Trophoblast cell (in vitro differentiated cells and primary cell): ENCODE measurements around the gene IL6.

Source experiments
- DNase-seq, 2 donors: peaks; one replicate each; pipeline ENCODE4 v3.0.0-alpha.2; 2016
- H2AFZ ChIP-seq: 2 replicates; pipeline ENCODE4 v1.6.1; 2013; ENCODE audit warnings: low read length, moderate library complexity, mild to moderate bottlenecking; ENCODE audit not compliant: insufficient read depth, poor library complexity
- H2AK5ac ChIP-seq: 2 replicates; pipeline ENCODE4 v1.6.1; 2013; ENCODE audit warnings: mild to moderate bottlenecking, low read length
- H2BK120ac ChIP-seq: 2 replicates; pipeline ENCODE4 v1.6.1; 2013; ENCODE audit warnings: low read length, mild to moderate bottlenecking, moderate library complexity; ENCODE audit not compliant: insufficient read depth, poor library complexity
- H2BK12ac ChIP-seq: 2 replicates; pipeline ENCODE4 v1.6.1; 2013; ENCODE audit warnings: mild to moderate bottlenecking, low read length, moderate library complexity
- H2BK5ac ChIP-seq: 2 replicates; pipeline ENCODE4 v1.6.1; 2013; ENCODE audit warnings: low read length, low read depth, moderate library complexity, mild to moderate bottlenecking; ENCODE audit not compliant: poor library complexity
- H3K14ac ChIP-seq: 2 replicates; pipeline ENCODE4 v1.6.1; 2013; ENCODE audit warnings: mild to moderate bottlenecking, low read length
- H3K18ac ChIP-seq: 2 replicates; pipeline ENCODE4 v1.6.1; 2013; ENCODE audit warnings: mild to moderate bottlenecking, low read length
- H3K23ac ChIP-seq: 2 replicates; pipeline ENCODE4 v1.6.1; 2013; ENCODE audit warnings: low read length
- H3K27ac ChIP-seq: 2 replicates; pipeline ENCODE4 v1.5.1; 2013; ENCODE audit warnings: low read depth, mild to moderate bottlenecking, inconsistent platforms, low read length, moderate library complexity
- H3K27me3 ChIP-seq: 2 replicates; pipeline ENCODE4 v1.6.1; 2013; ENCODE audit warnings: inconsistent platforms, mild to moderate bottlenecking, low read length, moderate library complexity; ENCODE audit not compliant: insufficient read depth
- H3K36me3 ChIP-seq, 2 experiments: 1 replicate in 1 of 2; 2 replicates in 1 of 2; pipeline ENCODE4 v1.6.1; 2013; ENCODE audit warnings: low read length in 2 of 2, mild to moderate bottlenecking in 2 of 2, moderate library complexity in 1 of 2; ENCODE audit not compliant: insufficient read depth in 2 of 2, control insufficient read depth in 1 of 2
- H3K4ac ChIP-seq: 2 replicates; pipeline ENCODE4 v1.6.1; 2013; ENCODE audit warnings: low read depth, mild to moderate bottlenecking, low read length, moderate library complexity
- H3K4me1 ChIP-seq, 2 experiments: 1 replicate in 1 of 2; 2 replicates in 1 of 2; pipeline ENCODE4 v1.6.1; 2013; ENCODE audit warnings: low read length in 2 of 2, mild to moderate bottlenecking in 2 of 2, moderate library complexity in 1 of 2; ENCODE audit not compliant: insufficient read depth in 2 of 2, control insufficient read depth in 1 of 2
- H3K4me2 ChIP-seq: 2 replicates; pipeline ENCODE4 v1.6.1; 2013; ENCODE audit warnings: inconsistent platforms, mild to moderate bottlenecking, low read length, moderate library complexity
- H3K4me3 ChIP-seq: 2 replicates; pipeline ENCODE4 v1.5.1; 2013; ENCODE audit warnings: mild to moderate bottlenecking, low read depth, low read length, inconsistent platforms
- H3K79me1 ChIP-seq: one replicate; pipeline ENCODE4 v1.6.1; 2013; ENCODE audit warnings: low read length
- H3K79me2 ChIP-seq: 2 replicates; pipeline ENCODE4 v1.6.1; 2013; ENCODE audit warnings: low read length, mild to moderate bottlenecking; ENCODE audit not compliant: control insufficient read depth, insufficient read depth, poor library complexity
- H3K9ac ChIP-seq: 2 replicates; pipeline ENCODE4 v1.6.1; 2013; ENCODE audit warnings: mild to moderate bottlenecking, low read length
- H3K9me3 ChIP-seq: 2 replicates; pipeline ENCODE4 v1.6.1; 2013; ENCODE audit warnings: low read depth, mild to moderate bottlenecking, control low read depth, inconsistent platforms, low read length; ENCODE audit not compliant: insufficient read depth
- H4K12ac ChIP-seq: 2 replicates; pipeline ENCODE4 v1.6.1; 2013; ENCODE audit warnings: low read depth, mild to moderate bottlenecking, low read length, moderate library complexity
- H4K8ac ChIP-seq: 2 replicates; pipeline ENCODE4 v1.6.1; 2013; ENCODE audit warnings: low read depth, mild to moderate bottlenecking, low read length, moderate library complexity
- H4K91ac ChIP-seq: one replicate; pipeline ENCODE4 v1.6.1; 2013; ENCODE audit warnings: low read depth, mild to moderate bottlenecking, low read length, moderate library complexity
- WGBS: extraction: QIAGEN DNeasy Blood & Tissue Kit; methylation state at CpG from one replicate; pipeline ENCODE4 v1.1.7; 2013; ENCODE audit warnings: missing lambda C conversion rate; ENCODE audit not compliant: insufficient read length, insufficient coverage; ENCODE audit errors: extremely low coverage; 5-methylcytosine and 5-hydroxymethylcytosine counted together

Gene IL6

DNA sequence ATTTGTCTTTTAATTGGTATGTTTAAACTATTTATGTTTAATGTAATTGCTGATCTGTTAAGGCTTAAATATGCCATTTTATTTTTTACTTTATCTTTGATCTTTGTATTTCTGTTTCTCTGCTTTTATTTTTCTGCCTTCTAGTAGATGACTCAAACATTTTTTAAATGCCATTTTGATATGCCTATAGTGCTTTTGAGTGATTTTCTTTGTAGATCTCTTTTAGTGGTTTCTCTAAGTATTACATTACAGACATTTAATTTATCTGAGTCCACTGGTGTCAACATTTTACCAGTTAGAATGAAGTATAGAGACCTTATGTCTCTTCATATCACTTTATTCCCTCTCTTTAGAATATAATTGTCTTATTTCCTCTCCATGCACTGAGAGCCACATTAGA is 32.7 kb downstream of the IL6 start:
- no peak overlapping the region for H3K27ac ChIP-seq
- H3K27me3 ChIP-seq, result no peaks in the 10 kb centered on the region
- H3K79me1 ChIP-seq, result no peaks in the 10 kb centered on the region
- no peak overlapping the region for H3K18ac ChIP-seq
- no peaks in the 10 kb centered on the region for H3K36me3 ChIP-seq
- no peak overlapping the region for H3K23ac ChIP-seq
- H3K4ac ChIP-seq, result no peak overlapping the region
- peaks cover 2 to 3% of the 10 kb centered on the region in 2 experiments for H3K4me1 ChIP-seq
- H2BK5ac ChIP-seq, result no peak overlapping the region
- H3K4me2 ChIP-seq, result no peak overlapping the region
- peaks cover 4% of the 10 kb centered on the region for H3K9me3 ChIP-seq
- no peak overlapping the region for H3K14ac ChIP-seq
- no peak overlapping the region for H4K8ac ChIP-seq
- H3K9ac ChIP-seq, result no peak overlapping the region
- H3K4me3 ChIP-seq, result no peak overlapping the region
- peak in 1 of 2 donors; percentile 35 for DNase-seq
- H4K91ac ChIP-seq, result no peak overlapping the region
- H4K12ac ChIP-seq, result no peak overlapping the region
- H2AFZ ChIP-seq, result no peak overlapping the region
- no peak overlapping the region for H2BK12ac ChIP-seq
- H2BK120ac ChIP-seq, result no peak overlapping the region
- no peak overlapping the region for H2AK5ac ChIP-seq
- H3K79me2 ChIP-seq, result no peaks in the 10 kb centered on the region

GRCh38 chr7:22762866-22763265 is 35.9 kb downstream of the IL6 start:
- H3K79me1 ChIP-seq, result no peaks in the 10 kb centered on the region
- H3K23ac ChIP-seq, result no peak overlapping the region
- H2BK12ac ChIP-seq, result no peak overlapping the region
- no peaks in the 10 kb centered on the region for H3K36me3 ChIP-seq
- H3K9ac ChIP-seq, result no peak overlapping the region
- no peak overlapping the region for H3K4ac ChIP-seq
- WGBS, result no CpG with 5 or more reads among the region's 3 CpGs
- H4K91ac ChIP-seq, result no peak overlapping the region
- no peak overlapping the region for H4K8ac ChIP-seq
- H3K27ac ChIP-seq, result no peak overlapping the region
- no peak overlapping the region for H2BK5ac ChIP-seq
- no peaks in the 10 kb centered on the region for H3K27me3 ChIP-seq
- no peak overlapping the region for H3K18ac ChIP-seq
- H3K4me2 ChIP-seq, result no peak overlapping the region
- H3K9me3 ChIP-seq, result peaks cover 4% of the 10 kb centered on the region
- no peak overlapping the region for H2AK5ac ChIP-seq
- no peak for DNase-seq
- no peak overlapping the region for H2BK120ac ChIP-seq
- no peak overlapping the region for H3K14ac ChIP-seq
- no peaks in the 10 kb centered on the region for H3K79me2 ChIP-seq
- H3K4me1 ChIP-seq, result peaks cover 2 to 3% of the 10 kb centered on the region in 2 experiments
- no peak overlapping the region for H3K4me3 ChIP-seq
- H2AFZ ChIP-seq, result no peak overlapping the region
- no peak overlapping the region for H4K12ac ChIP-seq

DNA sequence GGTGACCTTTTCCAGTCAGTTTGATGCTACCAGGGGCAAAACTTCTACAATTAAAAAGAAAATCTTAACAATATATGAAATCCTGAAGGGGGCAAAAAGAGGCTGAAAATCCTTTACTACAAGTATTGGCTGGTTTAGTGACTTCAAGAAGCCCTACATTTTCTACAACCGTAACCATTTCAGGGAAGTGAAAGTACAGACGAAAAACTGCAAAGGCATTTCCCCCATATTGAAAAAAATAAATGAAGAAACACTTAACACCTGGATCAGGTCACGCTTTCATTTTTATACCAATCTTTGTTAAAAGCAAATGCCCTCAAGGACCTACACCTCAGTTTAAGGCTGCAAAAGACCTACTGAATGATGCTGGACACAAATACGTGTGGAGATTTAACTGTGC is 38.6 kb downstream of the IL6 start:
- Histone ChIP-seq H4K8ac (no peak overlapping the region), H2AK5ac (no peak overlapping the region), H3K79me2 (no peaks in the 10 kb centered on the region), H3K4me1 (peaks cover 2 to 3% of the 10 kb centered on the region in 2 experiments), H3K79me1 (no peaks in the 10 kb centered on the region), H3K4ac (no peak overlapping the region), H3K9me3 (peaks cover 3% of the 10 kb centered on the region), H3K14ac (no peak overlapping the region), H3K18ac (no peak overlapping the region), H2BK12ac (no peak overlapping the region), H3K23ac (no peak overlapping the region), H2BK120ac (no peak overlapping the region), H3K27me3 (no peaks in the 10 kb centered on the region), H3K9ac (no peak overlapping the region), H2BK5ac (no peak overlapping the region), H3K27ac (no peak overlapping the region), H3K4me3 (no peak overlapping the region), H3K36me3 (no peaks in the 10 kb centered on the region), H2AFZ (no peak overlapping the region), H4K91ac (no peak overlapping the region), H3K4me2 (no peak overlapping the region), H4K12ac (no peak overlapping the region)
- DNase-seq, result no peak
- no CpG with 5 or more reads among the region's 4 CpGs for WGBS

- no peak overlapping the region for H3K18ac ChIP-seq
- H3K36me3 ChIP-seq, result no peaks in the 10 kb centered on the region
- H3K4ac ChIP-seq, result no peak overlapping the region
- no peak overlapping the region for H2AFZ ChIP-seq
- H3K4me2 ChIP-seq, result no peak overlapping the region
- H4K91ac ChIP-seq, result no peak overlapping the region
- H2AK5ac ChIP-seq, result no peak overlapping the region
- no peak overlapping the region for H3K14ac ChIP-seq
- no peaks in the 10 kb centered on the region for H3K79me2 ChIP-seq
- H2BK5ac ChIP-seq, result no peak overlapping the region
- DNase-seq, result no peak
- no peak overlapping the region for H4K8ac ChIP-seq
- H2BK120ac ChIP-seq, result no peak overlapping the region
- H3K4me1 ChIP-seq, result no peaks in the 10 kb centered on the region
- H2BK12ac ChIP-seq, result no peak overlapping the region
- H3K9ac ChIP-seq, result no peak overlapping the region
- no peaks in the 10 kb centered on the region for H3K79me1 ChIP-seq
- H3K23ac ChIP-seq, result no peak overlapping the region
- no peak overlapping the region for H4K12ac ChIP-seq
- no peaks in the 10 kb centered on the region for H3K9me3 ChIP-seq
- WGBS, result no CpG with 5 or more reads among the region's 1 CpG
- no peak overlapping the region for H3K4me3 ChIP-seq
- H3K27me3 ChIP-seq, result no peaks in the 10 kb centered on the region
- no peak overlapping the region for H3K27ac ChIP-seq
Observed at GRCh38 chr7:22771194-22771871, 44.3 kb downstream of the IL6 start.
